Upper lobe of right lung (tissue), 1 donor: ENCODE measurements around the gene KCNE5. TPM values are rescaled to one million over a fixed set of nuclear protein-coding genes. Genes with fewer than 3 reads are reported as not detected.
A peak's percentile ranks its signal among the peaks of the same experiment; 100 is the strongest.

Experiments used
- ATAC-seq: fragments of 200-7000 bp; cut with Tn5 transposase; one replicate; pipeline ENCODE4 v1.9.1; 2020; ENCODE audit warnings: mild to moderate bottlenecking, moderate library complexity
- DNase-seq: peaks from one replicate; pipeline ENCODE4 v3.0.0-alpha.2; 2020
- H3K27ac ChIP-seq: fragments of 200-600 bp; one replicate; pipeline ENCODE4 v1.8.0; 2022
- H3K27me3 ChIP-seq: fragments of 200-600 bp; one replicate; pipeline ENCODE4 v1.8.0; 2022; ENCODE audit warnings: mild to moderate bottlenecking
- H3K36me3 ChIP-seq: fragments of 200-600 bp; one replicate; pipeline ENCODE4 v1.8.0; 2022
- H3K4me1 ChIP-seq: fragments of 200-600 bp; one replicate; pipeline ENCODE4 v1.8.0; 2022
- H3K4me3 ChIP-seq: fragments of 200-600 bp; one replicate; pipeline ENCODE4 v1.8.0; 2022; ENCODE audit warnings: mild to moderate bottlenecking
- H3K9me3 ChIP-seq: fragments of 200-600 bp; one replicate; pipeline ENCODE4 v1.8.0; 2022
- intact Hi-C: fragments of 100-400 bp; cut with DNase I; formaldehyde crosslinking; loops from one replicate; pipeline ENCODE4 v1.11.0; 2022
- total RNA-seq: library from RNA; stranded (reverse); fragmentation: NEBNext Ultra II Directional; extraction: Animal tissue kit (Norgen Biotek cat#: 25700); gene quantifications from one replicate; pipeline ENCODE4 v1.2.1, GENCODE V29; 2021
- TF ChIP-seq, protein P1 (sequence below): fragments of 200-600 bp; IDR thresholded peaks from one replicate; pipeline ENCODE4 v1.8.0; 2022; ENCODE audit warnings: antibody characterized with exemption
- donor health status: DM: no; HTN: yes; CAD: no; lungs with severe emphysema.

Gene KCNE5
- total RNA-seq, 1 donor from 2014 or later, result not detected

GRCh38 chrX:109619771-109620170 lies 5.2 kb downstream of the KCNE5 start:
- Histone ChIP-seq H3K9me3 (no peaks in the 10 kb centered on the region), H3K27ac (no peak overlapping the region), H3K27me3 (no peaks in the 10 kb centered on the region), H3K4me3 (no peak overlapping the region), H3K36me3 (no peaks in the 10 kb centered on the region), H3K4me1 (no peaks in the 10 kb centered on the region)
- DNase-seq, result no peak
- TF ChIP-seq, protein P1, sequence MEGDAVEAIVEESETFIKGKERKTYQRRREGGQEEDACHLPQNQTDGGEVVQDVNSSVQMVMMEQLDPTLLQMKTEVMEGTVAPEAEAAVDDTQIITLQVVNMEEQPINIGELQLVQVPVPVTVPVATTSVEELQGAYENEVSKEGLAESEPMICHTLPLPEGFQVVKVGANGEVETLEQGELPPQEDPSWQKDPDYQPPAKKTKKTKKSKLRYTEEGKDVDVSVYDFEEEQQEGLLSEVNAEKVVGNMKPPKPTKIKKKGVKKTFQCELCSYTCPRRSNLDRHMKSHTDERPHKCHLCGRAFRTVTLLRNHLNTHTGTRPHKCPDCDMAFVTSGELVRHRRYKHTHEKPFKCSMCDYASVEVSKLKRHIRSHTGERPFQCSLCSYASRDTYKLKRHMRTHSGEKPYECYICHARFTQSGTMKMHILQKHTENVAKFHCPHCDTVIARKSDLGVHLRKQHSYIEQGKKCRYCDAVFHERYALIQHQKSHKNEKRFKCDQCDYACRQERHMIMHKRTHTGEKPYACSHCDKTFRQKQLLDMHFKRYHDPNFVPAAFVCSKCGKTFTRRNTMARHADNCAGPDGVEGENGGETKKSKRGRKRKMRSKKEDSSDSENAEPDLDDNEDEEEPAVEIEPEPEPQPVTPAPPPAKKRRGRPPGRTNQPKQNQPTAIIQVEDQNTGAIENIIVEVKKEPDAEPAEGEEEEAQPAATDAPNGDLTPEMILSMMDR, result no peak
- intact Hi-C loops, result no loop called here
- no peak for ATAC-seq

DNA sequence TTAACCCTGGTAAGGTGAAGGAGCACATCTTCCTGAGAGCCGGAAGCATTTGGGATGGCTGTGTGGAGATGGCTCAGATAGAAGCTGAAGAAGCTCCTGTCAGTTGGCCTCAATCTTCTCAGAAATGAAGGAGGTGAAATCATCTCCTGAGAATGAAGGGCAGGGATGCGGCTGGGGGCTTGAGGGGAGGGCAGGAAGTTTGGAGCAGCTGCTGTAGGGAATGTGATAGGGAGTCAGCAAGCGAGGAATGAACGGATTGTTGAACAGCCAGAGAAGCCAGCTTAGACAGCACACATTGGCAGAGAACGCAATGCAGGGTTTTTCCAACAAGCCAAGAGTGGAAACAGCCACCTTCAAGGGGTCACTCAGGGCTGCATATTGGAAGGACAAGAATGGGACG lies 10.0 kb downstream of the KCNE5 start:
- Histone ChIP-seq H3K27ac (no peak overlapping the region), H3K4me1 (no peaks in the 10 kb centered on the region), H3K27me3 (no peaks in the 10 kb centered on the region), H3K36me3 (no peaks in the 10 kb centered on the region), H3K4me3 (no peak overlapping the region), H3K9me3 (no peaks in the 10 kb centered on the region)
- TF ChIP-seq, protein P1, result no peak
- intact Hi-C loops, result no loop called here
- ATAC-seq, result no peak
- no peak for DNase-seq

DNA sequence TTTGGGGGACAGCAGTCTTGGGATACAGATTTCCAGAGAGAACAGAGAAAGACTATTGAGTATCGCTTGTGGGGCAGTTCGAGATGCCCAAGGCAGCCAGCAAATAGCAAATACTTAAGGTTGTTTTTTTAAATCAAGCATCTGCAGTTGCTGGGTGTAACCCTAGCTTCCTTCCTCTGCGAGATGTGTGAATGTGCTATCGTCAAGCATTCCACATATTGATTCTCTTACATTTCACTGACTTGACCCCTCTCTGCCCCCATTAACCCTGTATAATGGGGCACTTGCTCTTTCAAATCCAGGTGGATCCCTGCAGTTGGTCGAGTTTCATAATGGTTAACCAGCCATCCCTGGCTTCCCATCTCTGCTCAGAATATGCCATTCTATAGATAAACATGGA lies 23.5 kb downstream of the KCNE5 start:
- H3K4me1 ChIP-seq, result no peaks in the 10 kb centered on the region
- no peaks in the 10 kb centered on the region for H3K27me3 ChIP-seq
- ATAC-seq, result no peak
- H3K36me3 ChIP-seq, result no peaks in the 10 kb centered on the region
- H3K9me3 ChIP-seq, result no peaks in the 10 kb centered on the region
- H3K4me3 ChIP-seq, result no peak overlapping the region
- intact Hi-C loops, result no loop called here
- TF ChIP-seq, protein P1, result no peak
- no peak overlapping the region for H3K27ac ChIP-seq
- DNase-seq, result no peak

GRCh38 chrX:109600237-109600651 lies 24.7 kb downstream of the KCNE5 start:
- DNase-seq, result peak; percentile 51
- Histone ChIP-seq H3K36me3 (no peaks in the 10 kb centered on the region), H3K4me1 (no peaks in the 10 kb centered on the region), H3K27ac (no peak overlapping the region), H3K4me3 (no peak overlapping the region), H3K9me3 (no peaks in the 10 kb centered on the region), H3K27me3 (no peaks in the 10 kb centered on the region)
- TF ChIP-seq, protein P1, result no peak
- intact Hi-C loops, result no loop called here
- ATAC-seq, result no peak

GRCh38 chrX:109596015-109596414 lies 29.0 kb downstream of the KCNE5 start:
- ATAC-seq (no peak), DNase-seq (no peak)
- Histone ChIP-seq H3K36me3 (no peaks in the 10 kb centered on the region), H3K4me3 (no peak overlapping the region), H3K27ac (no peak overlapping the region), H3K27me3 (no peaks in the 10 kb centered on the region), H3K4me1 (no peaks in the 10 kb centered on the region), H3K9me3 (no peaks in the 10 kb centered on the region)
- TF ChIP-seq, protein P1, result no peak
- intact Hi-C loops, result no loop called here

DNA sequence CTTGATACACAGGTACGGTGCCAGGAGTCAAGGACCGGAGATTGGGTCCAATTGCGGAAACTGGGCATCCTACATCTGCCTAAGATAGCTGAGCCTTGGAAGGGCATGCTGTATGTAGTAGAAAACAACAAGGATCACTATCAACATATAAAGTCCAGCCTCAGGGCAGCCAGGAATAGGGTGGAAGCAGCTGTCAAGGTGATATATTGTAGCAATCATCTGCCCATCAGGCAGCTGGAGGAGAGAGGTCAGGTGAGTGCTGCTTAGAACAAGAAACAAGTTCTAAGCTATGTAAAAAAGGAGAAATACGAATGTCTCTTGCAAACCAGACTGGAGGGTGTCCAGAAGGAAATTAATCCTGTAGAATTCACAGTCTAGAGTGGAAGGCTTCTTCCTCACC lies 34.8 kb downstream of the KCNE5 start:
- no peaks in the 10 kb centered on the region for H3K36me3 ChIP-seq
- no peak for DNase-seq
- TF ChIP-seq, protein P1, result no peak
- intact Hi-C loops, result no loop called here
- no peak overlapping the region for H3K4me3 ChIP-seq
- no peaks in the 10 kb centered on the region for H3K4me1 ChIP-seq
- ATAC-seq, result no peak
- no peak overlapping the region for H3K27ac ChIP-seq
- H3K27me3 ChIP-seq, result no peaks in the 10 kb centered on the region
- H3K9me3 ChIP-seq, result no peaks in the 10 kb centered on the region
